Measurements from ENCODE around the gene OXSR1.

OXSR1 gene

GRCh38 chr3:38245930-38246329, 80.6 kb downstream of the OXSR1 start:
- TF ChIP-seq CTCF (IDR thresholded peaks at IDR 0.05; ENCODE audit: unreplicated experiment in 3 of 3): no peak
- Mint-ChIP-seq H3K36me3 (ENCODE audit: low read depth) (peaks cover 60% of the 10 kb centered on the region), H3K4me3 (no peak overlapping the region), H3K9me3 (no peaks in the 10 kb centered on the region), H3K4me1 (peaks cover 8% of the 10 kb centered on the region), H3K27ac (no peak overlapping the region), H3K27me3 (ENCODE audit: low read depth) (no peaks in the 10 kb centered on the region)

- Mint-ChIP-seq H3K27ac (peak overlapping the region; percentile 9 to 49 (median 32)), H3K36me3 (ENCODE audit: low read depth) (peaks cover 70% of the 10 kb centered on the region), H3K4me1 (peaks cover 8% of the 10 kb centered on the region), H3K4me3 (no peak overlapping the region), H3K27me3 (ENCODE audit: low read depth) (no peaks in the 10 kb centered on the region), H3K9me3 (no peaks in the 10 kb centered on the region)
- no peak for TF ChIP-seq CTCF (IDR thresholded peaks at IDR 0.05; ENCODE audit: unreplicated experiment in 3 of 3)
Observed at GRCh38 chr3:38247366-38248035, 82.2 kb downstream of the OXSR1 start.

GRCh38 chr3:38250198-38250597, 84.9 kb downstream of the OXSR1 start:
- Mint-ChIP-seq H3K27me3 (ENCODE audit: low read depth) (no peaks in the 10 kb centered on the region), H3K4me3 (no peak overlapping the region), H3K9me3 (no peaks in the 10 kb centered on the region), H3K27ac (no peak overlapping the region), H3K36me3 (ENCODE audit: low read depth) (peaks cover 78% of the 10 kb centered on the region), H3K4me1 (peaks cover 8% of the 10 kb centered on the region)
- no peak for TF ChIP-seq CTCF (IDR thresholded peaks at IDR 0.05; ENCODE audit: unreplicated experiment in 3 of 3)

GRCh38 chr3:38251197-38251596, 85.9 kb downstream of the OXSR1 start:
- peaks cover 77% of the 10 kb centered on the region for H3K36me3 Mint-ChIP-seq (ENCODE audit: low read depth)
- no peaks in the 10 kb centered on the region for H3K9me3 Mint-ChIP-seq
- H3K4me3 Mint-ChIP-seq: no peak overlapping the region
- TF ChIP-seq CTCF (IDR thresholded peaks at IDR 0.05; ENCODE audit: unreplicated experiment in 3 of 3): no peak
- H3K27ac Mint-ChIP-seq: no peak overlapping the region
- H3K27me3 Mint-ChIP-seq (ENCODE audit: low read depth): no peaks in the 10 kb centered on the region
- peaks cover 8% of the 10 kb centered on the region for H3K4me1 Mint-ChIP-seq

- H3K36me3 Mint-ChIP-seq (ENCODE audit: low read depth): peaks cover 60% of the 10 kb centered on the region
- no peaks in the 10 kb centered on the region for H3K4me1 Mint-ChIP-seq
- no peak for TF ChIP-seq CTCF (IDR thresholded peaks at IDR 0.05; ENCODE audit: unreplicated experiment in 3 of 3)
- H3K27ac Mint-ChIP-seq: no peak overlapping the region
- no peaks in the 10 kb centered on the region for H3K27me3 Mint-ChIP-seq (ENCODE audit: low read depth)
- no peaks in the 10 kb centered on the region for H3K9me3 Mint-ChIP-seq
- H3K4me3 Mint-ChIP-seq: no peak overlapping the region
Observed at GRCh38 chr3:38253704-38254103, 88.4 kb downstream of the OXSR1 start.

- Mint-ChIP-seq H3K27me3 (ENCODE audit: low read depth) (no peaks in the 10 kb centered on the region), H3K27ac (no peak overlapping the region), H3K36me3 (ENCODE audit: low read depth) (peaks cover 50% of the 10 kb centered on the region), H3K4me3 (no peak overlapping the region), H3K4me1 (no peaks in the 10 kb centered on the region), H3K9me3 (no peaks in the 10 kb centered on the region)
- TF ChIP-seq CTCF (IDR thresholded peaks at IDR 0.05; ENCODE audit: unreplicated experiment in 3 of 3): no peak
Observed at GRCh38 chr3:38254872-38255271, 89.5 kb downstream of the OXSR1 start.
